ENCODE results near the gene PPL. TPM values are rescaled to one million over a fixed set of nuclear protein-coding genes. Genes with fewer than 3 reads are reported as not detected.

Gene PPL
- total and polyA plus RNA-seq, 2 donors (not counting 3 experiments of a cell fraction or from before 2014, with no cell fraction given) = 0.07 to 0.20 TPM

GRCh38 chr16:4925791-4926190 is 11.2 kb downstream of the PPL start:
- FAIRE-seq (no peak), DNase-seq (ENCODE audit: low read depth, low spot score) (no peak)
- dilution Hi-C loops (cut with MboI; ENCODE audit: extremely low pct_ligation_motif_present, low sequenced_read_pairs) = no loop called here
- POLR2A ChIA-PET = no interaction called here
- Histone ChIP-seq H3K4me2 (ENCODE audit: insufficient read depth, low read length) (no peak overlapping the region), H3K4me3 (replicated peaks in 1 of 3; ENCODE audit: insufficient read depth in 1 of 3, low read depth in 1 of 3, low read length in 3 of 3) (no peak overlapping the region), H3K27me3 (ENCODE audit: control insufficient read depth in 2 of 2, insufficient read depth in 2 of 2, low read length in 2 of 2) (no peaks in the 10 kb centered on the region), H3K9ac (replicated peaks; ENCODE audit: extremely low read depth, insufficient read depth, low read length) (no peak overlapping the region), H3K36me3 (ENCODE audit: control insufficient read depth in 2 of 2, extremely low read depth in 1 of 2, insufficient read depth in 2 of 2, low read length in 2 of 2) (no peaks in the 10 kb centered on the region), H2AFZ (ENCODE audit: low read depth, low read length) (no peak overlapping the region), H3K9me3 (replicated peaks; ENCODE audit: control insufficient read depth, insufficient read depth, low read length) (peaks cover 2% of the 10 kb centered on the region), H3K27ac (ENCODE audit: insufficient read depth, low read depth, low read length) (no peak overlapping the region), H3K9me1 (replicated peaks; ENCODE audit: control insufficient read depth, extremely low read depth, insufficient read depth, low read length) (no peaks in the 10 kb centered on the region), H3K79me2 (ENCODE audit: control insufficient read depth, insufficient read depth, low read length) (no peaks in the 10 kb centered on the region), H3K4me1 (ENCODE audit: control insufficient read depth, extremely low read depth, insufficient read depth, low read length) (no peaks in the 10 kb centered on the region), H4K20me1 (replicated peaks; ENCODE audit: control insufficient read depth, extremely low read depth, insufficient read depth, low read length) (no peaks in the 10 kb centered on the region)
- TF ChIP-seq, protein P1, sequence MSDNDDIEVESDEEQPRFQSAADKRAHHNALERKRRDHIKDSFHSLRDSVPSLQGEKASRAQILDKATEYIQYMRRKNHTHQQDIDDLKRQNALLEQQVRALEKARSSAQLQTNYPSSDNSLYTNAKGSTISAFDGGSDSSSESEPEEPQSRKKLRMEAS (IDR thresholded peaks at IDR 0.05; ENCODE audit: insufficient read depth, insufficient read length) = no peak
- TF ChIP-seq, protein P2, sequence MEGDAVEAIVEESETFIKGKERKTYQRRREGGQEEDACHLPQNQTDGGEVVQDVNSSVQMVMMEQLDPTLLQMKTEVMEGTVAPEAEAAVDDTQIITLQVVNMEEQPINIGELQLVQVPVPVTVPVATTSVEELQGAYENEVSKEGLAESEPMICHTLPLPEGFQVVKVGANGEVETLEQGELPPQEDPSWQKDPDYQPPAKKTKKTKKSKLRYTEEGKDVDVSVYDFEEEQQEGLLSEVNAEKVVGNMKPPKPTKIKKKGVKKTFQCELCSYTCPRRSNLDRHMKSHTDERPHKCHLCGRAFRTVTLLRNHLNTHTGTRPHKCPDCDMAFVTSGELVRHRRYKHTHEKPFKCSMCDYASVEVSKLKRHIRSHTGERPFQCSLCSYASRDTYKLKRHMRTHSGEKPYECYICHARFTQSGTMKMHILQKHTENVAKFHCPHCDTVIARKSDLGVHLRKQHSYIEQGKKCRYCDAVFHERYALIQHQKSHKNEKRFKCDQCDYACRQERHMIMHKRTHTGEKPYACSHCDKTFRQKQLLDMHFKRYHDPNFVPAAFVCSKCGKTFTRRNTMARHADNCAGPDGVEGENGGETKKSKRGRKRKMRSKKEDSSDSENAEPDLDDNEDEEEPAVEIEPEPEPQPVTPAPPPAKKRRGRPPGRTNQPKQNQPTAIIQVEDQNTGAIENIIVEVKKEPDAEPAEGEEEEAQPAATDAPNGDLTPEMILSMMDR (IDR thresholded peaks at IDR 0.05; ENCODE audit: extremely low read depth in 1 of 2, insufficient read depth in 1 of 2, low read depth in 1 of 2, low read length in 2 of 2) = no peak
- no peak for TF ChIP-seq POLR2A (IDR thresholded peaks at IDR 0.05; ENCODE audit: low read depth, low read length)
- CTCF ChIA-PET = no interaction called here
- intact Hi-C loops (cut with micrococcal nuclease) = no loop called here
- BruUV-seq (replicated peaks) = no TSS peak

GRCh38 chr16:4925293-4925607 is 11.7 kb downstream of the PPL start:
- ChIA-PET CTCF (no interaction called here), POLR2A (no interaction called here)
- Histone ChIP-seq H3K4me3 (replicated peaks in 1 of 3; ENCODE audit: insufficient read depth in 1 of 3, low read depth in 1 of 3, low read length in 3 of 3) (no peak overlapping the region), H3K27me3 (ENCODE audit: control insufficient read depth in 2 of 2, insufficient read depth in 2 of 2, low read length in 2 of 2) (no peaks in the 10 kb centered on the region), H3K4me1 (ENCODE audit: control insufficient read depth, extremely low read depth, insufficient read depth, low read length) (no peaks in the 10 kb centered on the region), H3K79me2 (ENCODE audit: control insufficient read depth, insufficient read depth, low read length) (no peaks in the 10 kb centered on the region), H2AFZ (ENCODE audit: low read depth, low read length) (no peak overlapping the region), H3K27ac (ENCODE audit: insufficient read depth, low read depth, low read length) (no peak overlapping the region), H3K36me3 (ENCODE audit: control insufficient read depth in 2 of 2, extremely low read depth in 1 of 2, insufficient read depth in 2 of 2, low read length in 2 of 2) (no peaks in the 10 kb centered on the region), H3K9ac (replicated peaks; ENCODE audit: extremely low read depth, insufficient read depth, low read length) (no peak overlapping the region), H3K4me2 (ENCODE audit: insufficient read depth, low read length) (no peak overlapping the region), H3K9me3 (replicated peaks; ENCODE audit: control insufficient read depth, insufficient read depth, low read length) (peaks cover 2% of the 10 kb centered on the region), H3K9me1 (replicated peaks; ENCODE audit: control insufficient read depth, extremely low read depth, insufficient read depth, low read length) (no peaks in the 10 kb centered on the region), H4K20me1 (replicated peaks; ENCODE audit: control insufficient read depth, extremely low read depth, insufficient read depth, low read length) (no peaks in the 10 kb centered on the region)
- intact Hi-C loops (cut with micrococcal nuclease) (no loop called here), dilution Hi-C loops (cut with MboI; ENCODE audit: extremely low pct_ligation_motif_present, low sequenced_read_pairs) (no loop called here)
- FAIRE-seq = no peak
- TF ChIP-seq POLR2A (IDR thresholded peaks at IDR 0.05; ENCODE audit: low read depth, low read length) = no peak
- TF ChIP-seq, protein P1 (IDR thresholded peaks at IDR 0.05; ENCODE audit: insufficient read depth, insufficient read length) = no peak
- TF ChIP-seq FOS (IDR thresholded peaks at IDR 0.05; ENCODE audit: borderline replicate concordance, insufficient read depth, low read length) = no peak
- TF ChIP-seq, protein P2 (IDR thresholded peaks at IDR 0.05; ENCODE audit: extremely low read depth in 1 of 2, insufficient read depth in 1 of 2, low read depth in 1 of 2, low read length in 2 of 2) = no peak
- TF ChIP-seq EZH2 (IDR thresholded peaks at IDR 0.05; ENCODE audit: borderline replicate concordance, low read depth, low read length, severe bottlenecking) = no peak
- no peak for TF ChIP-seq MYC (IDR thresholded peaks at IDR 0.05; ENCODE audit: low read depth, low read length)
- TF ChIP-seq POLR2AphosphoS5 (IDR thresholded peaks at IDR 0.05; ENCODE audit: insufficient read depth, low read depth, low read length) = no peak
- no peak for TF ChIP-seq JUN (IDR thresholded peaks at IDR 0.05; ENCODE audit: borderline replicate concordance, insufficient read depth, insufficient read length, low read depth)
- TF ChIP-seq GATA2 (IDR thresholded peaks at IDR 0.05; ENCODE audit: insufficient read depth, insufficient read length, low read depth, low read length) = no peak
- DNase-seq (ENCODE audit: low read depth, low spot score) = no peak
- no TSS peak for BruUV-seq (replicated peaks)
